SK-N-SH (cell line): ENCODE results near the gene NSD2. TPM values are rescaled to one million over a fixed set of nuclear protein-coding genes. Genes with fewer than 3 reads are reported as not detected.

Experiments
- CTCF ChIA-PET: fragments of 300-600, 350-600 bp; formaldehyde crosslinking; extraction: SDS; loops from one replicate; lab custom pipeline; 2021; lab: Yijun Ruan, JAX
- POLR2A ChIA-PET: fragments of 350-600 bp; sonication (Branson Sonifier 250); formaldehyde crosslinking; extraction: SDS; loops from one replicate; lab custom pipeline; 2020; ENCODE audit warnings: antibody characterized with exemption, inconsistent platforms; lab: Yijun Ruan, JAX
- DNase-seq: peaks from one replicate; pipeline ENCODE4 v3.0.0; 2012
- H2AFZ ChIP-seq: fragments of 200-600 bp; sonication (generic); 2 replicates; pipeline ENCODE4 v1.8.1; 2016; ENCODE audit warnings: antibody characterized with exemption, mild to moderate bottlenecking, low read depth
- H3F3A ChIP-seq: fragments of 200-600 bp; sonication (generic); replicated peaks from 2 replicates; pipeline ENCODE3; 2016; ENCODE audit warnings: antibody characterized with exemption, mild to moderate bottlenecking; ENCODE audit not compliant: insufficient read depth
- H3K27ac ChIP-seq, 2 experiments: fragments of 200-500 bp in 1 of 2; fragments of 200-600 bp in 1 of 2; sonication (Bioruptor generic) in 1 of 2; sonication (generic), shearing (Covaris generic) in 1 of 2; 2 replicates each; pipeline versions ENCODE4 v1.5.1 to v1.6.1; 2014 to 2016; ENCODE audit warnings: low read depth in 2 of 2, inconsistent platforms in 1 of 2, low read length in 1 of 2, mild to moderate bottlenecking in 1 of 2, mixed read lengths in 1 of 2
- H3K27me3 ChIP-seq: fragments of 200-600 bp; sonication (generic), shearing (Covaris generic); 2 replicates; pipeline ENCODE4 v1.6.1; 2016; ENCODE audit warnings: mixed run types; ENCODE audit not compliant: insufficient read depth
- H3K36me3 ChIP-seq, 2 experiments: fragments of 200-500 bp in 1 of 2; fragments of 200-600 bp in 1 of 2; sonication (Bioruptor generic) in 1 of 2; sonication (generic) in 1 of 2; replicated peaks in 1 of 2; 2 replicates each; pipeline versions ENCODE3 to v1.5.1; 2014 to 2016; ENCODE audit warnings: low read length in 1 of 2, mild to moderate bottlenecking in 1 of 2; ENCODE audit not compliant: insufficient read depth in 2 of 2, control insufficient read depth in 1 of 2
- H3K4me1 ChIP-seq, 2 experiments: fragments of 200-500 bp in 1 of 2; fragments of 200-600 bp in 1 of 2; sonication (Bioruptor generic) in 1 of 2; sonication (generic), shearing (Covaris generic) in 1 of 2; 2 replicates each; pipeline versions ENCODE4 v1.5.1 to v1.6.1; 2014 to 2016; ENCODE audit warnings: low read depth in 1 of 2, low read length in 1 of 2, mixed run types in 1 of 2; ENCODE audit not compliant: insufficient read depth in 2 of 2, control insufficient read depth in 1 of 2
- H3K4me2 ChIP-seq: fragments of 200-600 bp; sonication (generic), shearing (Covaris generic); 2 replicates; pipeline ENCODE4 v1.6.1; 2017; ENCODE audit warnings: mixed run types
- H3K4me3 ChIP-seq, 2 experiments: fragments of 200-500 bp in 1 of 2; fragments of 200-600 bp in 1 of 2; sonication (Bioruptor generic) in 1 of 2; sonication (generic), shearing (Covaris generic) in 1 of 2; 2 replicates each; pipeline versions ENCODE4 v1.5.1 to v1.8.1; 2014 to 2016; ENCODE audit warnings: low read depth in 2 of 2, inconsistent platforms in 1 of 2, low read length in 1 of 2, mild to moderate bottlenecking in 1 of 2, mixed read lengths in 1 of 2, moderate library complexity in 1 of 2
- H3K79me2 ChIP-seq: fragments of 200-600 bp; sonication (generic); 2 replicates; pipeline ENCODE4 v1.8.1; 2017; ENCODE audit warnings: mild to moderate bottlenecking; ENCODE audit not compliant: insufficient read depth
- H3K9ac ChIP-seq: fragments of 200-600 bp; sonication (generic); 2 replicates; pipeline ENCODE4 v1.6.1; 2017; ENCODE audit warnings: mixed run types
- H3K9me2 ChIP-seq: fragments of 200-600 bp; sonication (generic); 2 replicates; pipeline ENCODE4 v1.6.1; 2017; ENCODE audit warnings: mixed run types
- H3K9me3 ChIP-seq: fragments of 200-600 bp; sonication (generic); 2 replicates; pipeline ENCODE4 v1.6.1; 2017; ENCODE audit warnings: mixed run types, mild to moderate bottlenecking, moderate library complexity
- H4K20me1 ChIP-seq: fragments of 200-600 bp; sonication (generic); 2 replicates; pipeline ENCODE4 v1.6.1; 2017; ENCODE audit warnings: mild to moderate bottlenecking, mixed run types; ENCODE audit not compliant: insufficient read depth
- EP300 ChIP-seq, 2 experiments: IDR thresholded peaks; 2 replicates each; pipeline versions ENCODE4 v1.4.0 to v1.6.1; 2012; ENCODE audit warnings: borderline replicate concordance in 1 of 2, low read depth in 1 of 2, low read length in 1 of 2
- EZH2phosphoT487 ChIP-seq: fragments of 200-600 bp; sonication (generic); IDR thresholded peaks from 2 replicates; pipeline ENCODE4 v1.6.1; 2017; ENCODE audit warnings: low read depth, mixed run types, mild to moderate bottlenecking, antibody characterized with exemption, moderate library complexity, borderline replicate concordance
- FOXJ3 ChIP-seq: sonication (generic); formaldehyde crosslinking; IDR thresholded peaks from 2 replicates; pipeline ENCODE4 v1.5.1; 2020; ENCODE audit warnings: mild to moderate bottlenecking, missing genetic modification reagents
- FOXM1 ChIP-seq: IDR thresholded peaks from 2 replicates; pipeline ENCODE4 v1.4.0; 2012; ENCODE audit warnings: low read depth, mild to moderate bottlenecking
- GABPA ChIP-seq: IDR thresholded peaks from 2 replicates; pipeline ENCODE4 v1.4.0; 2012; ENCODE audit warnings: low read depth, mild to moderate bottlenecking
- MXI1 ChIP-seq: IDR thresholded peaks from 2 replicates; pipeline ENCODE4 v1.6.1; 2012; ENCODE audit warnings: mild to moderate bottlenecking, low read depth, low read length, improper control_type of control experiment
- NRF1 ChIP-seq: IDR thresholded peaks from 2 replicates; pipeline ENCODE4 v1.6.1; 2012; ENCODE audit warnings: low read depth, mild to moderate bottlenecking, low read length
- POLR2AphosphoS5 ChIP-seq: IDR thresholded peaks from 2 replicates; pipeline ENCODE4 v1.6.1; 2012; ENCODE audit warnings: low read depth, low read length
- RFX5 ChIP-seq: IDR thresholded peaks from 2 replicates; pipeline ENCODE4 v1.6.1; 2012; ENCODE audit warnings: mild to moderate bottlenecking, improper control_type of control experiment, low read length
- SMC3 ChIP-seq: IDR thresholded peaks from 2 replicates; pipeline ENCODE4 v1.6.1; 2012; ENCODE audit warnings: low read depth, low read length, improper control_type of control experiment
- TAF1 ChIP-seq: IDR thresholded peaks from 2 replicates; pipeline ENCODE4 v1.6.1; 2012; ENCODE audit warnings: low read depth, mild to moderate bottlenecking, low read length, moderate library complexity, borderline replicate concordance
- TEAD4 ChIP-seq: IDR thresholded peaks from 2 replicates; pipeline ENCODE4 v1.4.0; 2012; ENCODE audit warnings: mild to moderate bottlenecking, borderline replicate concordance; ENCODE audit not compliant: insufficient read depth
- WGBS: methylation state at CpG from one replicate; pipeline ENCODE4 v1.1.6; 2017; ENCODE audit warnings: low lambda C conversion rate; 5-methylcytosine and 5-hydroxymethylcytosine counted together
- polyA plus RNA-seq, 3 experiments: library from polyadenylated mRNA; depleted of rRNA; stranded (reverse); fragments of >200 nt; gene quantifications; 2 replicates each; pipeline ENCODE4 v1.2.3, GENCODE V29; 2012
- TF ChIP-seq, protein P1 (sequence below): fragments of 150-350 bp; IDR thresholded peaks from 2 replicates; pipeline ENCODE4 v1.6.1; 2017; ENCODE audit warnings: antibody characterized with exemption, low read length, low read depth, borderline replicate concordance
- TF ChIP-seq, protein P2 (sequence below): IDR thresholded peaks from 2 replicates; pipeline ENCODE4 v1.4.0; 2012; ENCODE audit warnings: low read depth, borderline replicate concordance
- TF ChIP-seq, protein P3 (sequence below): IDR thresholded peaks from 2 replicates; pipeline ENCODE4; 2012
- TF ChIP-seq, protein P4 (sequence below): IDR thresholded peaks from 2 replicates; pipeline ENCODE4 v1.4.0; 2012; ENCODE audit warnings: low read depth, borderline replicate concordance

Gene NSD2
- polyA plus RNA-seq, 1 of the 3 experiments (the other 2 are of a cell fraction) = 34.2 TPM

DNA sequence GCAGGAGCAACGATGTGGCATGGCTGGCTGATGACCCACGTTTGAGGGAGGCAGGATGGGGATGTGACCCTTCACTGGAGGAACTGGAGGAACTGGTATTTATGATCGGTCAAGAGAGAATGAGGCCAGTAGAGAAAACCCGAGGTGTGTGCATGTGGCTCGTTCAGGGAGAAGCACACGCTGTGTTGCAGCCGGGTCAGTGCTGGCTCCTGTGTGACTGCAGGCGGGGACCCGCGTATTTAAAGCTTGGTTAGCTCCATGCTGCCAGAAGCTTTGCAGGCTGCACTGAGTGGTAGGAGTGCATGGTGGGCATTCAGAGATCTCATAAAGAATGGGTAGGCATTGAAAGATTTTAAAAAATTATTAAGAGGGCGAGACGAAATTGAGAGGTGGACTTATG lies 85.4 kb downstream of the NSD2 start:
- Histone ChIP-seq H3K9me3 (no peaks in the 10 kb centered on the region), H3K4me2 (no peak overlapping the region), H3K27me3 (no peaks in the 10 kb centered on the region), H3F3A (no peaks in the 10 kb centered on the region), H3K4me1 (peaks cover 0 to 11% of the 10 kb centered on the region in 2 experiments; a peak in 1 of 4 replicates), H3K9me2 (no peaks in the 10 kb centered on the region), H3K27ac (no peak overlapping the region; a peak in 1 of 4 replicates), H3K4me3 (no peak overlapping the region), H3K36me3 (peaks cover 52 to 83% of the 10 kb centered on the region in 2 experiments), H4K20me1 (peaks cover 3% of the 10 kb centered on the region; the same call in 1 of the 2 replicates), H2AFZ (no peak overlapping the region), H3K9ac (no peak overlapping the region), H3K79me2 (peaks cover 57% of the 10 kb centered on the region)
- CTCF ChIA-PET = interaction anchor here (1.8 kb wide), 1 partner anchor 27 kb away, joined by 5 read pairs; no protein-coding TSS in a partner anchor
- no peak for DNase-seq
- POLR2A ChIA-PET = no interaction called here
- TF ChIP-seq MXI1 (no peak), FOXJ3 (CRISPR knock-in tag) (no peak), SMC3 (no peak), GABPA (no peak), RFX5 (no peak), EP300 (IDR thresholded peaks at IDR 0.05; ENCODE audit: borderline replicate concordance in 1 of 2, low read depth in 1 of 2, low read length in 1 of 2) (no peak)
- TF ChIP-seq, protein P1, sequence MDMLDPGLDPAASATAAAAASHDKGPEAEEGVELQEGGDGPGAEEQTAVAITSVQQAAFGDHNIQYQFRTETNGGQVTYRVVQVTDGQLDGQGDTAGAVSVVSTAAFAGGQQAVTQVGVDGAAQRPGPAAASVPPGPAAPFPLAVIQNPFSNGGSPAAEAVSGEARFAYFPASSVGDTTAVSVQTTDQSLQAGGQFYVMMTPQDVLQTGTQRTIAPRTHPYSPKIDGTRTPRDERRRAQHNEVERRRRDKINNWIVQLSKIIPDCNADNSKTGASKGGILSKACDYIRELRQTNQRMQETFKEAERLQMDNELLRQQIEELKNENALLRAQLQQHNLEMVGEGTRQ = no peak
- TF ChIP-seq, protein P2, sequence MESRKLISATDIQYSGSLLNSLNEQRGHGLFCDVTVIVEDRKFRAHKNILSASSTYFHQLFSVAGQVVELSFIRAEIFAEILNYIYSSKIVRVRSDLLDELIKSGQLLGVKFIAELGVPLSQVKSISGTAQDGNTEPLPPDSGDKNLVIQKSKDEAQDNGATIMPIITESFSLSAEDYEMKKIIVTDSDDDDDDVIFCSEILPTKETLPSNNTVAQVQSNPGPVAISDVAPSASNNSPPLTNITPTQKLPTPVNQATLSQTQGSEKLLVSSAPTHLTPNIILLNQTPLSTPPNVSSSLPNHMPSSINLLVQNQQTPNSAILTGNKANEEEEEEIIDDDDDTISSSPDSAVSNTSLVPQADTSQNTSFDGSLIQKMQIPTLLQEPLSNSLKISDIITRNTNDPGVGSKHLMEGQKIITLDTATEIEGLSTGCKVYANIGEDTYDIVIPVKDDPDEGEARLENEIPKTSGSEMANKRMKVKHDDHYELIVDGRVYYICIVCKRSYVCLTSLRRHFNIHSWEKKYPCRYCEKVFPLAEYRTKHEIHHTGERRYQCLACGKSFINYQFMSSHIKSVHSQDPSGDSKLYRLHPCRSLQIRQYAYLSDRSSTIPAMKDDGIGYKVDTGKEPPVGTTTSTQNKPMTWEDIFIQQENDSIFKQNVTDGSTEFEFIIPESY = no peak
- TF ChIP-seq, protein P3, sequence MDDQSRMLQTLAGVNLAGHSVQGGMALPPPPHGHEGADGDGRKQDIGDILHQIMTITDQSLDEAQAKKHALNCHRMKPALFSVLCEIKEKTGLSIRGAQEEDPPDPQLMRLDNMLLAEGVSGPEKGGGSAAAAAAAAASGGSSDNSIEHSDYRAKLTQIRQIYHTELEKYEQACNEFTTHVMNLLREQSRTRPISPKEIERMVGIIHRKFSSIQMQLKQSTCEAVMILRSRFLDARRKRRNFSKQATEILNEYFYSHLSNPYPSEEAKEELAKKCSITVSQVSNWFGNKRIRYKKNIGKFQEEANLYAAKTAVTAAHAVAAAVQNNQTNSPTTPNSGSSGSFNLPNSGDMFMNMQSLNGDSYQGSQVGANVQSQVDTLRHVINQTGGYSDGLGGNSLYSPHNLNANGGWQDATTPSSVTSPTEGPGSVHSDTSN = no peak
- WGBS = 96% methylated on average over 12 of the region's 12 CpGs

DNA sequence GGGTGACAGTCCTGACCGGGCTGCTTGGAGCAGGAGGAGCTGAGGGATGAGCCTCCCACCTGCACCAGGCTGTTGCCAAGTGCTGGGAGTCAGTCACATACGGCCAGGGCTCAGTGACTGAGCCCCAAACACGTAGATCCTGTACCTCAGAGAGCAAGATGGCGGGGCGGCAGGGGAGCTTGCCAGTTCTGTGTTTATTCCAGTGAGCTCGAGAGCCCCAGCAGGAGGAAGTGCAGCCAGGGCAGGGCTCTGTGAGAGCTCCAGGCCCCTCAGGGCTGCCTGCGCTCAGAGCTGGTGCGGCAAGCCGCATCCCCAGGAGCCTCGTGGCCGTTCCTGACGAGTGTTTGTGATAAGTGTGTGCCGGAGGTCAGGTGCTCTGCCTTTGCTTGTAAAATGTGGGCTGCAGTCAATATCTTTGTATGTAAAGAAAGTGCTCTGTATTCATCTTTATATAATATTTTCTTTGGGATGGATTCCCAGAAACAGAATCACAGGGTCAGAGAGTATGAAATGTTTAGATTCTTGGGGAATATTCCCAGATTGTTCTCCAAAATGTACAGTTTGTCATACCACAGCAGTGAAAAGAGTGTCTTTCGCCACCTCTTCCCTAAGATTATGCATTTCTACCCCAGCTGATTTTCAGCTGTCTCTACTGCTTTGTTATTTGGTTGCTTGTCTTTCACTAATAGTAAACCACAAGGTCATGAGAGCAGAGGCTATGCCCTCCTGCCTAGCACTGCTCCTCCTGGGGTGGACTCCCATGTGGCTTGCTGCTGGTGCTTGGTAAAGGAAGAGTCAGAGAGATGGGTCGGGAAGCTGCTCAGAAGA lies 87.3 kb downstream of the NSD2 start:
- Histone ChIP-seq H3F3A (no peaks in the 10 kb centered on the region), H3K79me2 (peaks cover 72% of the 10 kb centered on the region), H2AFZ (no peak overlapping the region), H3K9me3 (no peaks in the 10 kb centered on the region), H3K27ac (no peak overlapping the region; a peak in 1 of 4 replicates), H3K36me3 (peaks cover 67 to 85% of the 10 kb centered on the region in 2 experiments), H3K9me2 (no peaks in the 10 kb centered on the region), H4K20me1 (peaks cover 3% of the 10 kb centered on the region; the same call in 1 of the 2 replicates), H3K4me1 (no peaks in the 10 kb centered on the region; a peak in 1 of 4 replicates), H3K4me2 (no peak overlapping the region), H3K4me3 (no peak overlapping the region), H3K27me3 (no peaks in the 10 kb centered on the region), H3K9ac (no peak overlapping the region)
- WGBS = 96% methylated on average over 12 of the region's 15 CpGs
- DNase-seq = no peak
- ChIA-PET POLR2A (no interaction called here), CTCF (interaction anchor here (1.8 kb wide), 1 partner anchor 25 kb away, joined by 5 read pairs; no protein-coding TSS in a partner anchor)
- TF ChIP-seq FOXJ3 (CRISPR knock-in tag) = no peak
- no peak for TF ChIP-seq POLR2AphosphoS5
- TF ChIP-seq GABPA = no peak
- TF ChIP-seq TEAD4 = no peak
- TF ChIP-seq EZH2phosphoT487 = no peak
- TF ChIP-seq, protein P2 = no peak
- TF ChIP-seq, protein P4, sequence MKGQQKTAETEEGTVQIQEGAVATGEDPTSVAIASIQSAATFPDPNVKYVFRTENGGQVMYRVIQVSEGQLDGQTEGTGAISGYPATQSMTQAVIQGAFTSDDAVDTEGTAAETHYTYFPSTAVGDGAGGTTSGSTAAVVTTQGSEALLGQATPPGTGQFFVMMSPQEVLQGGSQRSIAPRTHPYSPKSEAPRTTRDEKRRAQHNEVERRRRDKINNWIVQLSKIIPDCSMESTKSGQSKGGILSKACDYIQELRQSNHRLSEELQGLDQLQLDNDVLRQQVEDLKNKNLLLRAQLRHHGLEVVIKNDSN = no peak
- TF ChIP-seq TAF1 = no peak
- no peak for TF ChIP-seq FOXM1
- TF ChIP-seq EP300 (IDR thresholded peaks at IDR 0.05; ENCODE audit: borderline replicate concordance in 1 of 2, low read depth in 1 of 2, low read length in 1 of 2) = no peak
- TF ChIP-seq NRF1 = no peak
- TF ChIP-seq, protein P1 = no peak
